ENCODE results near the gene WDR90. TPM values are rescaled to one million over a fixed set of nuclear protein-coding genes. Genes with fewer than 3 reads are reported as not detected.

WDR90 gene
- total and polyA plus RNA-seq, 2 experiments from 2014 or later = 26.5 to 32.3 TPM

DNA sequence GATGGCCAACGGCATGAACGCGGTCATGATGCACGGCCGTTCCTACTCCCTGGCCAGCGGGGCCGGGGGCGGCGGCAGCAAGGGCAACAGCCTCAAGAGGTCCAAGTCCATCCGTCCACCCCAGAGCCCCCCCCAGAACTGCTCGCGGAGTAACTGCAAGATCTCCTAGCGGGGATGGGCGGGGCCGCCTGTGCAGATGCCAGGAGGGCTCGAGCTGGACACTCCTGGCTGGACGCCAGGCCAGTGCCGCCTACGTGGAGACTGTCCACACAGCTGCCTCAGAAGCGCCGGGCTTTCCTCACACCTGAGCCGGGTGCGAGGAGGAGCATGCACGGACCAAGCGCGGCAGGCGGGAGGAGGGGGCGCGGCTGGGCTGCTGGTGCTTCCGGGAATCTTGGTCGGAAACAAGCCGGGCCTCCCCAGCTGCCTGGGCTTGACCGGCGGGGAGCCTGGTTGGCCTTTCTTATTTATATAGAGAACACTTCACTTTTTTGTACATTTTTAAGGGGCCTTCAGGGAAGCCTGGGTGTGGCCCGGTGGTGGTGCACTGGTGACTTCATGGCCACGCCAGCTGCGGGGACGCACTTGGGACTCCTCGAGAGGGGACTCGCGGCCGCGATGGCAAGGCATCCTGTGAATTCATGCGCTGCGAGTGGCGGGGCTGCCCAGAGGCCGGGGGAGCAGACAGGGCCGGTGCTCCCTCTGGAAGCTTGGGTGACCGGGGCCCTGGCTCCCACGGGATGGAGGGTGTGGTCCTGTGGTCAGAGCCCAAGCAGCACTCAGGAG, 21.5 kb upstream of the WDR90 start:
- DNase-seq (ENCODE audit: low read depth in 1 of 2, low spot score in 1 of 2) = no peak
- H3K4me3 ChIP-seq = no peak overlapping the region
- H3K27me3 ChIP-seq = no peaks in the 10 kb centered on the region
- H3K27ac ChIP-seq = no peak overlapping the region
- TF ChIP-seq, protein P1, sequence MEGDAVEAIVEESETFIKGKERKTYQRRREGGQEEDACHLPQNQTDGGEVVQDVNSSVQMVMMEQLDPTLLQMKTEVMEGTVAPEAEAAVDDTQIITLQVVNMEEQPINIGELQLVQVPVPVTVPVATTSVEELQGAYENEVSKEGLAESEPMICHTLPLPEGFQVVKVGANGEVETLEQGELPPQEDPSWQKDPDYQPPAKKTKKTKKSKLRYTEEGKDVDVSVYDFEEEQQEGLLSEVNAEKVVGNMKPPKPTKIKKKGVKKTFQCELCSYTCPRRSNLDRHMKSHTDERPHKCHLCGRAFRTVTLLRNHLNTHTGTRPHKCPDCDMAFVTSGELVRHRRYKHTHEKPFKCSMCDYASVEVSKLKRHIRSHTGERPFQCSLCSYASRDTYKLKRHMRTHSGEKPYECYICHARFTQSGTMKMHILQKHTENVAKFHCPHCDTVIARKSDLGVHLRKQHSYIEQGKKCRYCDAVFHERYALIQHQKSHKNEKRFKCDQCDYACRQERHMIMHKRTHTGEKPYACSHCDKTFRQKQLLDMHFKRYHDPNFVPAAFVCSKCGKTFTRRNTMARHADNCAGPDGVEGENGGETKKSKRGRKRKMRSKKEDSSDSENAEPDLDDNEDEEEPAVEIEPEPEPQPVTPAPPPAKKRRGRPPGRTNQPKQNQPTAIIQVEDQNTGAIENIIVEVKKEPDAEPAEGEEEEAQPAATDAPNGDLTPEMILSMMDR (IDR thresholded peaks at IDR 0.05; ENCODE audit: low read depth, low read length) = no peak
- peaks cover 31% of the 10 kb centered on the region for H3K4me1 ChIP-seq (ENCODE audit: low read depth)
- H3K9me3 ChIP-seq (ENCODE audit: low read depth) = no peaks in the 10 kb centered on the region
- peaks cover 3% of the 10 kb centered on the region for H3K36me3 ChIP-seq

DNA sequence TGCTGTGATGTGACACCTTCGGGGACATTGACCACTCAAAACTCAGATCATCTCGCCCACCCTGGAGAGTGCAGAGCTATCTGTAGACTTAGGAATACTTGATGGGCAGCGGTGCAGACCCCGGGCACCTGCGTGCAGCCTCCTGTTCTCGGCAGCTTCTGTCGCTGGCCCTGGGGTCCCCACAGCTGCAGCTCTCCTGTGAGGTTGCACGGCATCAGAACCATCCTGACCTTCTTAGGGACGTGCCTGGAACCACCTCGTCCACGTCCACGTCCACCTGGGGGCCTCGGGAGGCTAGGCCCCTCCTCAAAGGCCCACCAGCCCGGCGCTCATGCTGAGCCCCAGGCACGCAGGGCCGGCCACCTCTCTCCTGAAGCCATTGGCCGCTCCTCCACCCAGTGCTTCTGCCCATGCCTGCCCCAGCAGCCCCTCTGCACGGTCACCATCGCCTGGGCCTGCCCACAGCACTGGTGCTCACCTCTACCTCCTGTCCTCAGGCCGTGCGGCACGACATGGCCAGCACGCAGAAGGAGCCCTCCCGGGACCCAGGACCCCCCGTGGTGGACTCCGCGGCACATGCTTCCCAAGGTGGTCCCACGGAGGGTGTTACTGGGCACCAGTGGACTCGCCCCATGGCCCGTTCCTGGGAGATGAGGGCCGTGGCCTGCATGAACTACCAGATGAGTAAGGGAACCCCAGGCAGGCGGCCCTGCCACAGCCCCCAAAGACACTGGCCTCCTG, 20.7 kb upstream of the WDR90 start:
- Histone ChIP-seq H3K27me3 (no peaks in the 10 kb centered on the region), H3K4me3 (no peak overlapping the region), H3K4me1 (ENCODE audit: low read depth) (peaks cover 31% of the 10 kb centered on the region), H3K36me3 (peaks cover 7% of the 10 kb centered on the region), H3K9me3 (ENCODE audit: low read depth) (no peaks in the 10 kb centered on the region), H3K27ac (peak overlapping the region; percentile 95)
- DNase-seq (ENCODE audit: low read depth in 1 of 2, low spot score in 1 of 2) = no peak
- TF ChIP-seq, protein P1 (IDR thresholded peaks at IDR 0.05; ENCODE audit: low read depth, low read length) = no peak

DNA sequence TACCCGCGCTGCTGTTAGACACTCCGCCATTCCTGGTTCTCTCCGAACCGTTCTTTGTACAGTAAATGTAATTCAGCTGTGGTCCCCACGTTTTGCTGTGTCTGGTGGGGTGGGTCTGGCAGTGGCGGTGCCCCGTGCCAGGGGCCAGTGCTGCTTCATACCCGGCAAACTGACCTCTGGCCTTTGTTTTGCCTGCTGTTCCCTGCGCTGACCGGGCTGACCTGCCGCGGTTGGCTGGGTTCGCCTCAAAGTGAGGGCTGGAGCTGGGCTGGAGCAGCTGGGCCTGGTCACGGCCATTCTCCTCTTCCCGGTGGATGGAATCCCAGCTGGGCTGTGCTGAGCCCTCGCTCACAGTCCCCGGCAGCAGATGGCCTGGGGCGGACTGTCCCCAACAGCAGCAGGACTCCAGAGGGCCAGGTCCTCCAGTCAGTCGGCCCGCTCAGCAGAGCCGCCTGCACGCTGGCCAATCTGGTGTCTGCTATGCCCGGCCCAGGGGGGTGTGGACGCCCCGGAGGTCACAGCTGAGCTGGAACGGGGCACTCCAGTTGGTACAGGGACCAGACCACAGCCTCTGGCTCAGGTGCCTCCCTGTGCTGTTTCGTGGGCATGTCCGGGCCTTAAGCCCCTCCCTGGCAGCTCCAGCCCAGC, 19.9 kb upstream of the WDR90 start:
- no peaks in the 10 kb centered on the region for H3K27me3 ChIP-seq
- TF ChIP-seq, protein P1 (IDR thresholded peaks at IDR 0.05; ENCODE audit: low read depth, low read length) = no peak
- peak in 1 of 2 donors; percentile 71 for DNase-seq (ENCODE audit: low read depth in 1 of 2, low spot score in 1 of 2)
- peak overlapping the region; percentile 95 for H3K27ac ChIP-seq
- H3K4me1 ChIP-seq (ENCODE audit: low read depth) = peaks cover 24% of the 10 kb centered on the region
- peaks cover 12% of the 10 kb centered on the region for H3K36me3 ChIP-seq
- H3K9me3 ChIP-seq (ENCODE audit: low read depth) = no peaks in the 10 kb centered on the region
- H3K4me3 ChIP-seq = no peak overlapping the region

DNA sequence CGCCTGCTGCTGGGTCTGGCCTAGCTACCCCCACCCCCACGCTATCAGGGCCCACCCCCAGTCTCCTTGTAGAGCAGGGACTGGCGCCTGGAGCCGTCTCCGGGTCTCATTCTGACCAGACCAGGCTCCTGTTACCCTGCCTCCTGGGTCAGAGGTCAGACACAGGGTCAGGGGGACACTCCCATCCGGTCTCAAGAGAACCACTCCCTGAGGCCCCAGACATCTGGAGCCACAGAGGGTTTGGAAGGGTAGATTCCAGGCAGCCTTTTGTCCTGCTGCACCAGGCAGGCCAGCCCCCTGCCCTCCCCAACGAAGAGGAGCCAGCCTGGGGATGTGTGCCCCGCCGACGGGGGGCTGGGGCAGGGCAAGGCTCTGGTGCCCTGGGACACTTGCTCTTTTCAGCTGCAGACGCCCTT, 19.3 kb upstream of the WDR90 start:
- H3K9me3 ChIP-seq (ENCODE audit: low read depth) = no peaks in the 10 kb centered on the region
- H3K4me1 ChIP-seq (ENCODE audit: low read depth) = peaks cover 23% of the 10 kb centered on the region
- H3K4me3 ChIP-seq = no peak overlapping the region
- no peaks in the 10 kb centered on the region for H3K27me3 ChIP-seq
- TF ChIP-seq, protein P1 (IDR thresholded peaks at IDR 0.05; ENCODE audit: low read depth, low read length) = no peak
- peaks cover 12% of the 10 kb centered on the region for H3K36me3 ChIP-seq
- DNase-seq (ENCODE audit: low read depth in 1 of 2, low spot score in 1 of 2) = no peak
- peak overlapping the region; percentile 95 for H3K27ac ChIP-seq

DNA sequence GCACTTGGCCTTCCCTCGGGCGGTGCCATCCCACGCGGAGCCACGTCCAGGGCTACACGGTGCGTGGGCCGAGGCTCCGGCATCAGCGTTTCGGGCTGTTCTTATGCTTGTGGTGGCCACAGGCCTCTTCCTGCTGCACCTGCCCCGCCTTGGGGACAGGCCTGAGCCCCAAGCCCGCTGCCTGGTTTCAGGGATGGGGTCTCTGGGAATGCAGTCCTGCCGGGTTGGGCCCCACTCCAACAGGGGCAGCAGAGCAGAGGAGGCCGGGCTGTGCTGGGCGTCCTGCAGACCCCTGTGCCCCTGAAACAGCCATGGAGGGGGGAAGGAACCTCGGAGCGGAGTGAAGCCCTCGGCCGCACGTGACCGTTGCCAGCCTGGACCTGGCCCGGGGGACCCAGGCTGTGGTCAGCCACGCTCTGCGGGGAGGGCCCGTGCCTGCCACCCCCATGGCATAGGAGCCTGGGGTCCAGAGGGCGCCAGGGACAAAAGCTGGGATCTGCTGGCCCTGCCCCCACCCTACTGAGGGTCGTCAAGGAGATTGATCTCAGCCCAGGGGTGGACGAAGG, 18.8 kb upstream of the WDR90 start:
- no peaks in the 10 kb centered on the region for H3K9me3 ChIP-seq (ENCODE audit: low read depth)
- peaks cover 23% of the 10 kb centered on the region for H3K4me1 ChIP-seq (ENCODE audit: low read depth)
- DNase-seq (ENCODE audit: low read depth in 1 of 2, low spot score in 1 of 2) = no peak
- H3K27me3 ChIP-seq = no peaks in the 10 kb centered on the region
- H3K4me3 ChIP-seq = peak overlapping the region; percentile 37
- TF ChIP-seq, protein P1 (IDR thresholded peaks at IDR 0.05; ENCODE audit: low read depth, low read length) = no peak
- H3K36me3 ChIP-seq = peaks cover 12% of the 10 kb centered on the region
- peak overlapping the region; percentile 95 for H3K27ac ChIP-seq

Data from cardiac muscle cell (in vitro differentiated cells and primary cell).